Astrocyte of the spinal cord (primary cell): ENCODE results near the gene PLEKHM2.

ENCODE experiments used
- DNase-seq: peaks from one replicate; pipeline ENCODE4 v3.0.0; 2011; ENCODE audit warnings: low read depth, low spot score
- H3K4me3 ChIP-seq: 2 replicates; pipeline ENCODE4 v1.5.1; 2011; ENCODE audit warnings: low read depth, mild to moderate bottlenecking, low read length, moderate library complexity
- CTCF ChIP-seq: IDR thresholded peaks from 2 replicates; pipeline ENCODE4 v1.5.1; 2012; ENCODE audit warnings: low read depth, mild to moderate bottlenecking, low read length, inconsistent platforms
- in situ Hi-C: cut with HindIII; loops from 2 replicates; pipeline ENCODE4 v1.10.0; 2017; ENCODE audit warnings: low sequenced_read_pairs

The PLEKHM2 gene

GRCh38 chr1:15764269-15764764 is 80.2 kb downstream of the PLEKHM2 start:
- no peak for DNase-seq
- no peak for TF ChIP-seq CTCF
- in situ Hi-C loops: no loop called here
- no peak overlapping the region for H3K4me3 ChIP-seq

GRCh38 chr1:15764890-15765289 is 80.8 kb downstream of the PLEKHM2 start:
- in situ Hi-C loops: no loop called here
- no peak overlapping the region for H3K4me3 ChIP-seq
- no peak for DNase-seq
- TF ChIP-seq CTCF: no peak

GRCh38 chr1:15765495-15766194 is 81.5 kb downstream of the PLEKHM2 start:
- H3K4me3 ChIP-seq: no peak overlapping the region
- no peak for TF ChIP-seq CTCF
- in situ Hi-C loops: no loop called here
- DNase-seq: peak; percentile 88

- H3K4me3 ChIP-seq: no peak overlapping the region
- no peak for TF ChIP-seq CTCF
- no peak for DNase-seq
- in situ Hi-C loops: no loop called here
Observed at GRCh38 chr1:15767941-15768340, 83.8 kb downstream of the PLEKHM2 start.

GRCh38 chr1:15768388-15768787 is 84.3 kb downstream of the PLEKHM2 start:
- no peak overlapping the region for H3K4me3 ChIP-seq
- DNase-seq: no peak
- TF ChIP-seq CTCF: no peak
- in situ Hi-C loops: no loop called here

GRCh38 chr1:15770313-15770962 is 86.3 kb downstream of the PLEKHM2 start:
- no peak overlapping the region for H3K4me3 ChIP-seq
- no peak for DNase-seq
- in situ Hi-C loops: no loop called here
- TF ChIP-seq CTCF: no peak
